CD4-positive, alpha-beta T cell treated with Interleukin-17A for 1 hour (primary cell): Measurements from ENCODE around the gene RAI14.
"Not testable (repeated sequence)": the region's sequence is repeated elsewhere in the genome, so short reads cannot be mapped to it uniquely, and the experiment has no call there.

ENCODE experiments used
- DNase-seq: peaks from one replicate; pipeline ENCODE4 v3.0.0-alpha.2; 2020

RAI14 gene

DNA sequence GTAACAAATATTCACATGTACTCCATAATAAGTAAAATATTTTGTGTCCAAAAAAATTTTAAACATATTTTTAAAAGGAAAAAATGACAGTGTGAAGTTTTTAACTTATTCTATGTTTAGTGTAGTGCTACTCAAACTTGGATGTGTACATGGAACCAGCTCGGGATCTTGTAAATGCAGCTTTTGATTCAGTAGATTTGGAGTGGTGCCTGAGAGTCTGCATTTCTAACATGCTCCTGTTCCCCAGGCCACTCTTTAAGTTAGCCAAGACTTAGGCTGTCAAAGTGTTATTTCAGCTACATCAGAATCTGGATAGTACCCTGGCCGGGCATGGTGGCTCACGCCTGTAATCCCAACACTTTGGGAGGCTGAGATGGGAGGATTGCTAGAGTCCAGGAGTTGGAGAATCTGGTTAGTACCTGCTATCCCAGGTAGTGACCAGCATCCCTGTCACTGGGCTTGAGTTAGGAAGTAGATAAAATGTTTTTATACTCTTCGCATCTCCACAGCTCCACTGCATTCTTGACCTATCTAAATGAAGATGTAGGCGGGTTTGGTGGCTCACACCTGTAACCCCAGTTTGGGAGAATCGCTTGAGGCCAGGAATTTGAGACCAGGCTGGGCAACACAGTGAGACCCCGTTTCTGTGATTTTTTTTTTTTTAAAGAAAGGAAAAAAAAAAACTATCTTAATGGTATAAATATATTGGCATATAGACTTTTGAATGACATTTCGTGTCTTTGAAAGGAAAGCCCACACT is 122.1 kb downstream of the RAI14 start:
- DNase-seq: no peak

DNA sequence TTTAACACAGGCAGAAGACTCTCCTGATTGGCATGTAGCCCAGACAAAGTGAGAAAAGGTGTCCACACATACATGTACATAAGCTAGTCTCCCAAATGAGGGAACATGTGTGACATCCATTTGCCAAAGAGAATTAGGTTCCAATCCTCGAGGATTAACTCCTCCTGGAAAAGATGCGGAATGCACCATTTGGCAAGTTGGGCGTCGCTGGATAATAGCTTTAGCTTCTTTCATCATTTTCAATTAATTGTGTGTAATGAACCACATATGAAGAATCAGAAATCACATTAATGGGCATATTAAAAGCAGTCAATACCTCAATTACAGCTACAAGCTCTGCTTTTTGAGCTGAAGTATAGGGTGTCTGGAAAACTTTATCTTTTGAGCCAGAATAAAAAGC is 127.8 kb downstream of the RAI14 start:
- DNase-seq: not testable (repeated sequence)

DNA sequence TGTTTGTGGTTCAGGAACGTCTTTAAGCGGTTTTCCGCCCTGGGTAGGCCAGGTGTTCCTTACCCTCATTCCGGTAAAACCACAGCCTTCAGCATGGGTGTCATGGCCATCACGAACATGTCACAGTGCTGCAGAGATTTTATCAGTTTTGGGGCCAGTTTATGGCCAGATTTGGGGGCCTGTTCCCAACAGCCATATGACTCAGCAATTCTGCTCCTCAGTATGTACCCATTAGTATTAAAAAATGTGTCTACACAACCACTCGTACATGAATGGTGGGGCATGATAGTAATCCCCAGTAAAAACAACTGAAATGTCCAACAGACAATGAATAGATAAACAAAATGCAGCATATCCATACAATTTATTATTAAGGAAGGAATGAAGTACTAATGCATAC is 130.9 kb downstream of the RAI14 start:
- no peak for DNase-seq

DNA sequence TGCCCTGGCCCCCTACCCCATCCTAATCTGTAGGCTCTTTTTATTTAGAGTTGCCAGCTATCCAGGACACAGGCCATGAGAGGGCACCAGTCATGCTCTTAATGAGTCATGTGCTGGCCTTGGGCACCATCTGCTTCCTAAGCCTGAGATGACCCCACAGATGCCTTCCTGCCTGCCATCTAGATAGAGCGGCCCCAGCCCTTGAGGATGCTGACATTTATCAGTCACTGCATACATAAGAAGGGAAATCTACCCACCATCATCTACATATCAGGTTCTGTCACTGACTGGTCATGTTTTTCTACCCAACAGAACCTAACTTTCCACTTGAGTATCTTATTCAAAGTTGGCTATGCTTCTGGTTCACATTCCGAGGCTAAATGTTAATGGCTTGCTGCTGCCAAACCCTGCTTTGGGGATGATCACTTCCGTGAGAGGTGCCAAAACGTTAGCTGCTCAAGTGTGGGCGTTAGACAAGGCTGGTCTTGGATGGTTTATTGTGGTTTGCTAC is 132.9 kb downstream of the RAI14 start:
- no peak for DNase-seq

GRCh38 chr5:34789639-34790038 is 133.5 kb downstream of the RAI14 start:
- no peak for DNase-seq

DNA sequence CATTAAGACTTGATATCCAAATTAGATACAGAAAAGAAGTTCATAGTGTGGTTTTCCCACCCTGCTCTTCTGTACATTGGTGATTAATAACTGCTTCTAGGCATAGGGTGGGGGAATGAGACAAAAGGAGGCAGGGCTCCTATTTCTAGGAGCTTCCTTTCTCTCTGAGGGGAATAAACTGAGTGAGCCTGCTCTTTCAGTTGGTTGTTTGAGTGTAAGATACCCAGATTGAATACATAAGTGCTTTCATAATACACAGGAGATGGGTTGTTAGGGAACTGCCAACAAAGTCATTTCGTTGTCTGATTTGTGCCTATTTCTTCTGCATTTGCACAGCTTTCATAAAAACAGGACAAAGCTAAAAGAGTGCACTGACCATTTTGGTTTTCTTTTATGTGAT is 133.9 kb downstream of the RAI14 start:
- DNase-seq: no peak

DNA sequence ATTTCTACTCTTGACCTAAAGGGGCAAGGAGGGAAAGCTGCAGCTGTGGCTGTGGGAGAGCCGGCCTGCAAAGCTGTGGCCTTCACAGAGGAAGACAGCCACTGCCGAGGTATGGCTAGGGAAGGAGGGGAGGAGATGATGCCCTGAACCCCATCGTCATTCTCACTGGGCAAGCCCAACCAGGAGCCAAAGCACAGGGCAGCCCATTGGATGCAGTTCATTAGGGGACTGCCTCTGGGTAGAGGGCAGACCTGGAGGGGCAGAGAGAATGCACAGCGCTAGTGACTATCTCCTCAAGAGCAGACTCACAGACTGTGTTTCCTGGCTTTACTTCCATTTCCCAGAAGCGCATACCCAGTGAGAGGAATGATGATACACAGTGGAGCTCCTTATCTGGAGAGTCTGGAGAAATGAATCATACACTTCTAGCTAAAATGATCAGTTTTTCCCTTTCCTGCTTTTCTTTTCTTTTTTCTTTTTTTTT is 135.7 kb downstream of the RAI14 start:
- no peak for DNase-seq

- no peak for DNase-seq
These were observed 146.9 kb downstream of the RAI14 start for GRCh38 chr5:34802834-34803563.

- DNase-seq: no peak
These were observed 148.0 kb downstream of the RAI14 start for GRCh38 chr5:34803974-34804732.

DNA sequence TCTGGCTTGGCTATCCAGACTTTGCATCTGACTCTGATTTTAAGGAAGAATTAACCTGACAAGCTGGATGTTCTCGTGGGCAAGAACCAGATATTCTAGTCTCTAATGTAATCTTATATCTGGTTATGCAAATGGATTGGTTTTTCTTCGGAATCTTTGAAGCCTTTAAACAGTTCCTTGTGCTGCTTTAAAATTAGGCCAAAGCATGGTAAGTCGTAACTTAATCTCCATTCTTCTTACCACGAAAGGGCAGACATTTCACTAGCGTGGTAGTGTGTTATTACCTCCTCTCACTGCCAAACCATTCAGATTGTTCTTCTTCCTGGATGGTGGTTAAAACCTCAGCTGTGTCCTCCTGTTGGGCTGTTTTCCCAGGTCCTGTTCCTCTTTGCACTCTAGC is 148.8 kb downstream of the RAI14 start:
- no peak for DNase-seq

DNA sequence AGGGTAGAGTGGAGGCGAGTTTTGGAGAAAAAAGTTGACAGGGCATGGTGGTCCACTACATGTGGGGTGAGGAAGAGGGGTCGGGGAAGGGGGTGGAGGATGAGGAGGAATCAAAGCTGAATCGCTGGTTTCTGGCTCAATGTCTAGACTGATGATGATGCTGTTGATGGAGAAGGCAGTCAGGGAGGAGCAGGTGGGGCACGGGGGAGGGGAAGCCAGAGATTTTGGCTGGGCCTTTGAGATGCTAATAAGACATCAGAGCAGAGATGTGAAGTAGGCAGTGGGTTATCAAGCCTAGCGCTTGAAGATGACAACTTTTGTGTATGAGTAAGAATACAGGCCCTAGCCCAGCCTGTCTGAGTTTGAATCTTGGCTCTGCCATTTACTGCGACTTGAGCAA is 150.4 kb downstream of the RAI14 start:
- DNase-seq: no peak

GRCh38 chr5:34811706-34812105 is 155.6 kb downstream of the RAI14 start:
- no peak for DNase-seq

DNA sequence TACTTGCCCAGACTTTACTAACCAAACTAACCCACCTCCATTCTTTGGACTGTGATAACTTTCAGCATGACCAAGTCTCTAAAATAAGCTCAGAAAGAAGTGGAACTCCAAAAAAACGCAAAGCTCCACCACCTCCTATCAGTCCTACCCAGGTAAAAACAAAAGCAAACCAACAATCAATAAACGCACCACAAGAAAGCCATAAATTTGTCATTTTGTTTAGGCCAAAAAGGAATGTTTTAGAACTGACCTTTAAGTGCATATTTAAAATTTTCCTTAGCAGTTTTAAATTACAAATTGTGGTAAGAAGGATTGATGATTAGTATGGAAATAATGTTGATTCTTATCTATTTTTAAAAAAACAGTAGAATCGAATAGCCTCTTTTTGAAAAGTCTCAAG is 157.4 kb downstream of the RAI14 start:
- no peak for DNase-seq

DNA sequence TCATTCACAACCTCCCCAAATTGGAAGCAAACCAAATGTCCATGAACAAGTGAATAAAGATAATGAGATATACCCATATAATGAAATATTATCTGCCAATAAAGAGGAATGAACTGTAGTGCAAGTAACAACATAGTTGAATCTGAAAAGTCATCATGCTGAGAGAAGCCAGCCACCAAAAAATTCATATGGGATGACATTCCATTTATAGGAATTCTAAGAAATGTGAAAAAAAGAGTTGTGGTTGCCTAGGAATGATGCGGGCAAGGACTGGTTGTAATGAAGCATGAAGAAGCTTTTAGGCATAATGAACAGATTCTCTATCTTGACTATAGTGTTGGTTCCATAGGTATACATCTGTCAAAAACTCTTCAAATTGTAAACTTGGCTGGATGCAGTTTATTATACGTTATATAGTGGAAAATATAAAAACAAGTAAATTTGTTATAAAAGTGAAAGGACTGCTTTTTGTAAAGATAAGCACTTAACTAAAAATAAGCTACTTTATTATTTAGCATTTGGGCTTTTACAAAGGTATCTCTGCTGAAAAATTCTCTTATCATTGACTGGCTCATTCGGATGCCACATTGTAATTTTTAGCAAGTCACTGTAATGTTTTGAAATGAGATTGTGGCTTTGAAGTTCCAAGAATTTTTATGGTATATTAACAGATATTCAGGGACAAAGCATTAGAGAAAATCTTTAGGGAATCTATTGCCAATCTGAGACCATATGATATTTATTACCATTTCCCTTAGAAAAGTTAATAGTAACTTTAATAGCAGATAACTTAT is 161.6 kb downstream of the RAI14 start:
- no peak for DNase-seq

GRCh38 chr5:34818717-34819116 is 162.6 kb downstream of the RAI14 start:
- DNase-seq: no peak

- no peak for DNase-seq
These were observed 164.5 kb downstream of the RAI14 start for GRCh38 chr5:34820593-34820992.

GRCh38 chr5:34822956-34823715 is 167.0 kb downstream of the RAI14 start:
- no peak for DNase-seq

GRCh38 chr5:34826347-34826746 is 170.2 kb downstream of the RAI14 start:
- DNase-seq: no peak

- DNase-seq: no peak
These were observed 171.7 kb downstream of the RAI14 start for GRCh38 chr5:34827588-34828506.

DNA sequence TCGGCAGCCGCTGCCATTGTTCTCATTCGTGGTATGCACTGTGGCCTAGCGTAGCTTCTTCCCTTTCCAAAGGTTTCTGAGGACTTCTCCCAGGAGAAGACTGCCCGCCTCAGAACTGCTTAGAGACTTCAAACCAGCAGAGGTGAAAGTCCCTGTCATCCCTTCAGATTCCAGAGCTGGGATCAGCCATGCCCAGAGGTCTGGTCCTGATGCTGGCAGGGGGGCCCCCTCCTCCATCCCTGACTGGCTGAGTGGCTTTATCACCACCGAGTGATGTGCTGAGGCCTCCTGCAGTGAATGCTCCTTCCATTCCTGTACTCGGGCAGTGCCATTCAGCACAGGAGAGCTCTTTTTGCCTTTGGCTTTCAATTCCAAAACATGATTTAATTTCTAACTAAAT is 174.7 kb downstream of the RAI14 start:
- not testable (repeated sequence) for DNase-seq

DNA sequence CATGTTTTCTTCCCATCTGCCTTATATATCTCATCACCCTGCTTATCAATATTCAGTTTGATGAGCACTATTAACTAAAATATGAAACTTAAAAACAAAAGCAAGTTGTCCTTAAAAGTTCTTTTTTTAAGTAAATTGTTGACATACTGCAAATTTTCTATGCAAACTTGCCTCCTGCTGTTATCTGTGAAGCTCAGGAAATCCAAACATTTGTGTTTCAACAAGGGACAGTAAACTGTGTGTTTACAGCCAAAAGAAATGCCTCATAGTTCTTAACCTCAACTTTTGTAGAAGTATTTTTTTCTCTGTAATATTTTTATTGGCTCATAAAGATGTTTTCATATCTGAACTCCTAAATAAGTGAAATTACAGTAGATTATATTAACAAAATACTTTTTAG is 175.2 kb downstream of the RAI14 start:
- no peak for DNase-seq
